Peyer's patch (tissue), 4 donors: ENCODE measurements around the gene POLR3K. TPM values are rescaled to one million over a fixed set of nuclear protein-coding genes. Genes with fewer than 3 reads are reported as not detected.

Experiments
- DNase-seq, 3 donors: peaks; one replicate each; pipeline ENCODE4 v3.0.0-alpha.2; 2017 to 2019
- H3K27ac ChIP-seq, 4 donors: fragments of 200-600 bp; sonication (generic); one replicate each; pipeline ENCODE4 v1.5.1; 2016 to 2019
- H3K27me3 ChIP-seq, 2 donors: fragments of 200-600 bp; sonication (generic); one replicate each; pipeline ENCODE4 v1.5.1; 2019
- H3K36me3 ChIP-seq, 3 donors: fragments of 200-600 bp; sonication (generic); one replicate each; pipeline ENCODE4 v1.5.1; 2016 to 2019
- H3K4me1 ChIP-seq, 4 donors: fragments of 200-600 bp; sonication (generic); one replicate each; pipeline ENCODE4 v1.5.1; 2016 to 2019
- H3K4me3 ChIP-seq, 4 donors: fragments of 200-600 bp; sonication (generic); 1 replicate in 3 of 4; 2 replicates in 1 of 4; pipeline ENCODE4 v1.5.1; 2016 to 2019; ENCODE audit warnings: mild to moderate bottlenecking in 1 of 4
- H3K9me3 ChIP-seq, 4 donors: fragments of 200-600 bp; sonication (generic); one replicate each; pipeline ENCODE4 v1.5.1; 2016 to 2019; ENCODE audit warnings: mild to moderate bottlenecking in 1 of 4
- CTCF ChIP-seq, 6 experiments: fragments of 450-650 bp in 4 of 6; fragments of 200-600 bp in 2 of 6; sonication (generic) in 1 of 6; IDR thresholded peaks; one replicate each; pipeline ENCODE4 v1.5.1; 2017 to 2019; ENCODE audit warnings: antibody characterized with exemption in 6 of 6, mild to moderate bottlenecking in 3 of 6, moderate library complexity in 1 of 6
- POLR2A ChIP-seq, 2 donors: fragments of 450-650 bp; IDR thresholded peaks; one replicate each; pipeline ENCODE4 v1.5.1; 2017; ENCODE audit warnings: antibody characterized with exemption in 2 of 2, mild to moderate bottlenecking in 2 of 2, moderate library complexity in 2 of 2
- total RNA-seq, 4 donors: library from RNA; depleted of rRNA; stranded (reverse); fragments of >200 nt; gene quantifications; one replicate each; pipeline ENCODE4 v1.1.0, GENCODE V29; 2016

Gene POLR3K
- total RNA-seq, 4 donors from 2014 or later, result 2.5 to 6.3 (median 3.3) TPM

- Histone ChIP-seq H3K9me3 (no peaks in the 10 kb centered on the region), H3K36me3 (peaks cover 0 to 53% (median 0%) of the 10 kb centered on the region in 3 donors), H3K27me3 (no peaks in the 10 kb centered on the region), H3K27ac (no peak overlapping the region), H3K4me3 (no peak overlapping the region), H3K4me1 (peaks cover 0 to 21% (median 16%) of the 10 kb centered on the region in 4 donors)
- TF ChIP-seq CTCF (IDR thresholded peaks at IDR 0.05) (no peak), POLR2A (IDR thresholded peaks at IDR 0.05) (no peak)
- no peak for DNase-seq
Measured at GRCh38 chr16:88613-89012, 35.2 kb upstream of the POLR3K start.

- Histone ChIP-seq H3K4me3 (no peak overlapping the region), H3K9me3 (no peaks in the 10 kb centered on the region), H3K27me3 (no peaks in the 10 kb centered on the region), H3K4me1 (peaks cover 0 to 21% (median 16%) of the 10 kb centered on the region in 4 donors), H3K27ac (no peak overlapping the region), H3K36me3 (peaks cover 0 to 49% (median 0%) of the 10 kb centered on the region in 3 donors)
- TF ChIP-seq CTCF (IDR thresholded peaks at IDR 0.05) (no peak), POLR2A (IDR thresholded peaks at IDR 0.05) (no peak)
- no peak for DNase-seq
Measured at GRCh38 chr16:86483-86952, 33.1 kb upstream of the POLR3K start.

GRCh38 chr16:85865-86264 is 32.5 kb upstream of the POLR3K start:
- Histone ChIP-seq H3K27me3 (no peaks in the 10 kb centered on the region), H3K9me3 (no peaks in the 10 kb centered on the region), H3K36me3 (peaks cover 0 to 49% (median 0%) of the 10 kb centered on the region in 3 donors), H3K27ac (peak overlapping the region in 1 of 4 donors; percentile 80), H3K4me3 (no peak overlapping the region), H3K4me1 (peaks cover 0 to 21% (median 16%) of the 10 kb centered on the region in 4 donors)
- DNase-seq, result no peak
- TF ChIP-seq POLR2A (IDR thresholded peaks at IDR 0.05) (no peak), CTCF (IDR thresholded peaks at IDR 0.05) (no peak)

GRCh38 chr16:85407-85782 is 32.0 kb upstream of the POLR3K start:
- Histone ChIP-seq H3K27me3 (no peaks in the 10 kb centered on the region), H3K9me3 (no peaks in the 10 kb centered on the region), H3K27ac (peak overlapping the region in 3 of 4 donors; percentile 45 to 80 (median 53)), H3K4me1 (peaks cover 0 to 21% (median 16%) of the 10 kb centered on the region in 4 donors), H3K36me3 (peaks cover 0 to 49% (median 0%) of the 10 kb centered on the region in 3 donors), H3K4me3 (no peak overlapping the region)
- no peak for DNase-seq
- TF ChIP-seq POLR2A (IDR thresholded peaks at IDR 0.05) (no peak), CTCF (IDR thresholded peaks at IDR 0.05) (no peak)

GRCh38 chr16:84718-85406 is 31.5 kb upstream of the POLR3K start:
- peak overlapping the region; percentile 39 to 80 (median 49) for H3K27ac ChIP-seq
- H3K9me3 ChIP-seq, result no peaks in the 10 kb centered on the region
- peaks cover 0 to 21% (median 16%) of the 10 kb centered on the region in 4 donors for H3K4me1 ChIP-seq
- no peaks in the 10 kb centered on the region for H3K27me3 ChIP-seq
- no peak overlapping the region for H3K4me3 ChIP-seq
- H3K36me3 ChIP-seq, result peaks cover 0 to 49% (median 0%) of the 10 kb centered on the region in 3 donors
- TF ChIP-seq CTCF (IDR thresholded peaks at IDR 0.05) (no peak), POLR2A (IDR thresholded peaks at IDR 0.05) (peak in 1 of 2 donors; percentile 10)
- DNase-seq, result peak in 2 of 3 donors; percentile 81
